HEK293 (cell line): ENCODE results near the gene PRSS53.

Experiments used
- ZBTB20 ChIP-seq: fragments of 450-650 bp; formaldehyde crosslinking; IDR thresholded peaks from 2 replicates; pipeline ENCODE4 v1.5.1; 2016; ENCODE audit warnings: missing biosample characterization, missing genetic modification characterization
- ZBTB21 ChIP-seq: fragments of 450-650 bp; formaldehyde crosslinking; IDR thresholded peaks from 2 replicates; pipeline ENCODE4 v1.5.1; 2017; ENCODE audit warnings: missing biosample characterization, missing genetic modification characterization
- ZNF274 ChIP-seq, 2 experiments: fragments of 200-500 bp in 1 of 2; fragments of 450-650 bp in 1 of 2; sonication (Bioruptor generic) in 1 of 2; formaldehyde crosslinking in 1 of 2; IDR thresholded peaks; 2 replicates each; pipeline versions ENCODE4 v1.5.1 to v1.6.1; 2014 to 2016; ENCODE audit warnings: borderline replicate concordance in 1 of 2, inconsistent platforms in 1 of 2, low read length in 1 of 2, missing biosample characterization in 1 of 2, missing genetic modification characterization in 1 of 2

GRCh38 chr16:31073970-31074813 is 14.6 kb downstream of the PRSS53 start, which contains the start of the genes ZNF646 and ZNF668:
- TF ChIP-seq ZBTB20 (tag by site-specific recombination): peak; percentile 64; the same call in 1 of the 2 replicates
- TF ChIP-seq ZBTB21 (tag by site-specific recombination): peak; percentile 82
- no peak for TF ChIP-seq ZNF274 (IDR thresholded peaks at IDR 0.05; ENCODE audit: low read length)
- TF ChIP-seq ZNF274 (tag by site-specific recombination; IDR thresholded peaks at IDR 0.05; ENCODE audit: borderline replicate concordance): no peak
